Upper lobe of left lung (tissue), 4 donors: ENCODE measurements around the gene NR1H4.

Experiments
- EP300 ChIP-seq, 4 donors: sonication (generic); formaldehyde crosslinking; IDR thresholded peaks; one replicate each; pipeline ENCODE4 v1.5.1; 2017; ENCODE audit warnings: antibody characterized with exemption in 4 of 4, control low read depth in 2 of 4
- POLR2A ChIP-seq, 4 donors: fragments of 450-650 bp; IDR thresholded peaks; one replicate each; pipeline ENCODE4 v1.5.1; 2016 to 2017; ENCODE audit warnings: antibody characterized with exemption in 4 of 4, mild to moderate bottlenecking in 2 of 4
- POLR2AphosphoS5 ChIP-seq, 2 donors: sonication (generic); formaldehyde crosslinking; IDR thresholded peaks; one replicate each; pipeline ENCODE4 v1.5.1; 2017; ENCODE audit warnings: antibody characterized with exemption in 2 of 2
- TF ChIP-seq, protein P1 (sequence below), 6 experiments: fragments of 450-650 bp in 4 of 6; fragments of 200-600 bp in 2 of 6; sonication (generic) in 2 of 6; IDR thresholded peaks; one replicate each; pipeline ENCODE4 v1.5.1; 2016 to 2019; ENCODE audit warnings: antibody characterized with exemption in 6 of 6

DNA sequence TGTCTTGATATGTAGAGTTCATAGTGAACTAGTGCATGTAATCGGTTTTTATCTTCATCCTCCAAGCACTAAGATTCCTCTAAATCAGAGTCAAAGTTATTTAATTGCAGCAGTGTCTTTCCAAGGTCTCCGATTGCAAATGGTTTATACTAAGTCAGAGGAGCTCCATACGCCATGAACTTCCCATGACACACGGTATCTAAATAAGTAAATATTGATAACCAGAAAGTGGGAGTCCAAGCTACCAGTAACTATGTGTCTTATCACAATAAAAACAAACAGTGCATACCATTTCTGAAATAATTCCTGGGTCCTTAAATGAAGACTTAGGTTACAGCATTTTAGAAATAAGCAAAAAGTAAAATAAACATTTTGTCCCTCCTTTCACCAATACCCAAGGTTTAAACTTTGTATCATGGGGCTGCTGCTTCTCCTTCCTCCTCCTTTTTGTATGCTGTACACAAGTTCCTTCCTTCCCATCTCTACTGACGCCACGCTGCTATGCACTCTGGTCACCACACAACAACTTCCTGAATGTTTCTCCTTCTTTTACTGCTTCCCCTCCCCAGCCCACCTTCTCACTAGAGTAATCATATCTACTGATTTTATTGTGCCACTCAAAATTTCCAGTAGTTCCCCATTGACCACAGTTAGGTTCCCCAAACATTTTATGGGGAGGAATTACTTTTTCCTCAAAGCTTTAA is 10.7 kb downstream of the NR1H4 start:
- TF ChIP-seq POLR2A (IDR thresholded peaks at IDR 0.05) (no peak), POLR2AphosphoS5 (IDR thresholded peaks at IDR 0.05) (no peak), EP300 (IDR thresholded peaks at IDR 0.05) (no peak)
- TF ChIP-seq, protein P1, sequence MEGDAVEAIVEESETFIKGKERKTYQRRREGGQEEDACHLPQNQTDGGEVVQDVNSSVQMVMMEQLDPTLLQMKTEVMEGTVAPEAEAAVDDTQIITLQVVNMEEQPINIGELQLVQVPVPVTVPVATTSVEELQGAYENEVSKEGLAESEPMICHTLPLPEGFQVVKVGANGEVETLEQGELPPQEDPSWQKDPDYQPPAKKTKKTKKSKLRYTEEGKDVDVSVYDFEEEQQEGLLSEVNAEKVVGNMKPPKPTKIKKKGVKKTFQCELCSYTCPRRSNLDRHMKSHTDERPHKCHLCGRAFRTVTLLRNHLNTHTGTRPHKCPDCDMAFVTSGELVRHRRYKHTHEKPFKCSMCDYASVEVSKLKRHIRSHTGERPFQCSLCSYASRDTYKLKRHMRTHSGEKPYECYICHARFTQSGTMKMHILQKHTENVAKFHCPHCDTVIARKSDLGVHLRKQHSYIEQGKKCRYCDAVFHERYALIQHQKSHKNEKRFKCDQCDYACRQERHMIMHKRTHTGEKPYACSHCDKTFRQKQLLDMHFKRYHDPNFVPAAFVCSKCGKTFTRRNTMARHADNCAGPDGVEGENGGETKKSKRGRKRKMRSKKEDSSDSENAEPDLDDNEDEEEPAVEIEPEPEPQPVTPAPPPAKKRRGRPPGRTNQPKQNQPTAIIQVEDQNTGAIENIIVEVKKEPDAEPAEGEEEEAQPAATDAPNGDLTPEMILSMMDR (IDR thresholded peaks at IDR 0.05) = no peak
